AG04449 (cell line): ENCODE results near the gene RARRES1.
A peak's percentile ranks its signal among the peaks of the same experiment; 100 is the strongest.

ENCODE experiments used
- CTCF ChIA-PET: fragments of 350-600 bp; formaldehyde crosslinking; extraction: SDS; loops from one replicate; lab custom pipeline; 2021; ENCODE audit warnings: antibody characterized with exemption; lab: Yijun Ruan, JAX
- POLR2A ChIA-PET: fragments of 400-600, 350-600 bp; formaldehyde crosslinking; extraction: SDS; loops from one replicate; lab custom pipeline; 2020; ENCODE audit warnings: antibody characterized with exemption, inconsistent platforms; lab: Yijun Ruan, JAX
- DNase-seq: peaks from one replicate; pipeline ENCODE4 v3.0.0-alpha.2; 2010; ENCODE audit warnings: low read depth, low spot score
- H3K4me3 ChIP-seq: 2 replicates; pipeline ENCODE4 v1.5.1; 2011; ENCODE audit warnings: low read depth, mild to moderate bottlenecking, control low read depth, low read length
- CTCF ChIP-seq: IDR thresholded peaks from one replicate; pipeline ENCODE4 v1.5.1; 2011; ENCODE audit warnings: mild to moderate bottlenecking, moderate library complexity, low read length, control low read depth, inconsistent platforms; ENCODE audit not compliant: insufficient read depth; ENCODE audit errors: missing control alignments

The RARRES1 gene

GRCh38 chr3:158709666-158710083 is 22.6 kb downstream of the RARRES1 start:
- peak; percentile 99 for DNase-seq
- TF ChIP-seq CTCF: no peak
- ChIA-PET CTCF (interaction anchor here (0.9 to 3.0 kb wide), 7 partner anchors 9 to 80 kb away, joined by 3 to 11 read pairs (median 4); partner anchors contain the start of gene LXN), POLR2A (interaction anchor here (1.0 to 1.9 kb wide), 4 partner anchors 8 to 26 kb away, joined by 3 to 6 read pairs (median 4); no protein-coding TSS in a partner anchor)
- H3K4me3 ChIP-seq: no peak overlapping the region

- TF ChIP-seq CTCF: no peak
- CTCF ChIA-PET: interaction anchor here (1.0 to 7.9 kb wide), 7 partner anchors 9 to 87 kb away, joined by 3 to 54 read pairs (median 6); no protein-coding TSS in a partner anchor
- POLR2A ChIA-PET: no interaction called here
- H3K4me3 ChIP-seq: no peak overlapping the region
- no peak for DNase-seq
Observed at GRCh38 chr3:158703566-158703965, 28.7 kb downstream of the RARRES1 start.

GRCh38 chr3:158702815-158703481 is 29.3 kb downstream of the RARRES1 start:
- DNase-seq: no peak
- no peak for TF ChIP-seq CTCF
- no peak overlapping the region for H3K4me3 ChIP-seq
- ChIA-PET POLR2A (interaction anchor here (0.7 kb wide), 2 partner anchors 19 to 31 kb away, joined by 3 to 4 read pairs; partner anchors contain the start of gene LXN), CTCF (interaction anchor here (1.0 to 7.9 kb wide), 7 partner anchors 8 to 88 kb away, joined by 3 to 54 read pairs (median 6); no protein-coding TSS in a partner anchor)

GRCh38 chr3:158701420-158702065 is 30.7 kb downstream of the RARRES1 start:
- POLR2A ChIA-PET: interaction anchor here (0.7 to 1.0 kb wide), 3 partner anchors 8 to 21 kb away, joined by 3 to 4 read pairs (median 3); no protein-coding TSS in a partner anchor
- CTCF ChIA-PET: interaction anchor here (0.8 to 7.9 kb wide), 6 partner anchors 14 to 57 kb away, joined by 3 to 54 read pairs (median 4); partner anchors contain the start of gene GFM1
- no peak overlapping the region for H3K4me3 ChIP-seq
- TF ChIP-seq CTCF: no peak
- no peak for DNase-seq

GRCh38 chr3:158700559-158700958 is 31.7 kb downstream of the RARRES1 start:
- CTCF ChIA-PET: interaction anchor here (1.2 to 7.9 kb wide), 7 partner anchors 11 to 56 kb away, joined by 3 to 54 read pairs (median 6); partner anchors contain the start of genes GFM1 and LXN
- POLR2A ChIA-PET: no interaction called here
- DNase-seq: no peak
- no peak overlapping the region for H3K4me3 ChIP-seq
- no peak for TF ChIP-seq CTCF
